GM12892 (cell line): ENCODE measurements around the gene PRDM16.

Experiments used
- DNase-seq: peaks from one replicate; pipeline ENCODE4 v3.0.0; 2011; ENCODE audit not compliant: insufficient read length
- FAIRE-seq: peaks from 2 replicates; lab custom pipeline; 2011; peaks lifted over from hg19 to GRCh38; lab: Jason Lieb, UNC
- POLR2A ChIP-seq: IDR thresholded peaks from 2 replicates; pipeline ENCODE4 v1.6.1; 2011; ENCODE audit warnings: low read depth, low read length, control low read depth
- POLR2AphosphoS5 ChIP-seq: IDR thresholded peaks from 2 replicates; pipeline ENCODE4 v1.6.1; 2011; ENCODE audit warnings: low read depth, low read length, control low read depth
- TAF1 ChIP-seq: IDR thresholded peaks from 2 replicates; pipeline ENCODE4 v1.6.1; 2011; ENCODE audit warnings: low read depth, mild to moderate bottlenecking, control low read depth, low read length, borderline replicate concordance

Gene PRDM16

DNA sequence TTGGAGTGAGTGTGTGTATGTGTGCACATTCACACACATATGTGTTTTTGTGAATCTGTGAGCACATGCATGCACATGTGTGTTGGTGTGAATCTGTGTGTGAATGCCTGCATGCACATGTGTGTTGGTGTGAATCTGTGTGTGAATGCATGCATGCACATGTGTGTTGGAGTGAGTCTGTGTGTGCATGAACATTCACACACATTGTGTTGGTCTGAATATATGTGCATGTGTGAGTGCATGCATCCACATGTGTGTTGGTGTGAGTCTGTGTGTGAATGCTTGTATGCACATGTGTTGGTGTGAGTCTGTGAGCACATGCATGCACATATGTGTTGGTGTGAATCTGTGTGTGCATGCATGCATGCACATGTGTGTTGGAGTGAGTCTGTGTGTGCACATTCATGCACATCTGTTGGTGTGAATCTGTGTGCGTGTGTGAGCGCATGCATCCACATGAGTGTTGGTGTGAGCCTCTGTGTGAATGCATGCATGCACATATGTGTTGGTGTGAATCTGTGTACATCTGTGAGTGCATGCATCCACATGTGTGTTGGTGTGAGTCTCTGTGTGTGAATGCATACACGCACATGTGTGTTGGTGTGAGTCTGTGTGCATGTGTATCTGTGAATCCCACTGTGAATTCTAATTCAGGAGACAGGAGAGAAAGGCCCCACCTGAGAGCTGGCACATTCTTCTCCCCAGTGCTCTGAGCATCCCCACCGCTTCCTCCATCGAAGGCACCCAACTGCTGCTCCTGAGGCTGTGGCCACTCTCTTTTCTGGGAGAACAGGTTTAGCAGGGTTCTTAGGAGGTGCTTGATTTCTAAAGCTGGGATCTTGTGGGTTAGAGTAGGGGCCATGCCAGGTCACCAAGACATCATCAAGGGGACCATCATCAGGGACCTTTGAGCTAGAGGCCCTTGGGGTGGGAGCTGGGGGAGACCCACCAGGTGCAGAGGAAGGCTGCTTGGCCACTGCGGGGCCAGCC is 267.9 kb downstream of the PRDM16 start:
- DNase-seq: no peak
- no peak for FAIRE-seq
- TF ChIP-seq POLR2AphosphoS5: no peak

DNA sequence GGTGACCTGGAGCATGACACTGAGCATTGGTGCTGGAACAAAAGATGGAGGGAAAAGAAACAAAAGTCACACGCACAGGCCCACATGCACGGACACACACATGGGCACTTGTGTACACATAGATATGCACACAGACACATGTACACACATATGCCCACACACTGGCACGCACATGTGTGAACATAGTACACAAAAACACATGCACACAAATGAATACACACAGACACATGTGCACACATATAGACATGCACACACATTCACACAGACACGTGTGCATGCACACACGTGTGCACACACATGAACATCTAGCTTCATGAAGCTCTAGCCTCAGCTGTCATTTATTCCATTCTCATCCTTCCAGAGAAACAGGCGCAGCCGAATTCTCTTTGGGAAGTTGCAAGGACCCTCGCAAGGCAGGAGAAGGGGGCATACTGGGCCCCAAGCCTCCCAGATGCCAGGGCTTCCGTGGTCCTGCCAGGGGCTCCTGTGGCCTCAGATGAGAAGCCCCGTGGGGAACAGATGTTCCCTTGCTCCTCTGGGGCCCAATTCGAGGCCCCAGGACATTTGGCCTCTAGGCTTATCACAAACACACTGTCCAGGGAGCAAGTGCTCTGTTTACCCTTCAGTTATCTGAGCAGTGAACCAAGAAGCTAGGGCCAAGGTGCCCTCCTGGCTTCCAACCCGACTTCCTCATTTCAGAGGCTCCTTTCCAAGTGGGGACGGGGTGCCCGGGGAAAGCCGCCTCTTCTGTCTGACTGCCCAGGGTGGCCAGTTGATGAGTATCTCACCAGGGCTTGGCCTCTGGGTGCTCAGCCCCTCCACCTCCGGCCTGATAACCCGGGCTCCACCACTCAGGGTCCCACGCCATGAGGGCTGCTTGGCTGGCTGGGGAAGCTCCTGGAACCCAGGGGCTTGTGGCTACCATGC is 269.1 kb downstream of the PRDM16 start:
- no peak for FAIRE-seq
- DNase-seq: no peak
- TF ChIP-seq TAF1 (no peak), POLR2AphosphoS5 (no peak), POLR2A (no peak)

- DNase-seq (no peak), FAIRE-seq (no peak)
- no peak for TF ChIP-seq POLR2A
- no peak for TF ChIP-seq TAF1
- TF ChIP-seq POLR2AphosphoS5: no peak
These were observed 269.7 kb downstream of the PRDM16 start for GRCh38 chr1:3338725-3339070.

DNA sequence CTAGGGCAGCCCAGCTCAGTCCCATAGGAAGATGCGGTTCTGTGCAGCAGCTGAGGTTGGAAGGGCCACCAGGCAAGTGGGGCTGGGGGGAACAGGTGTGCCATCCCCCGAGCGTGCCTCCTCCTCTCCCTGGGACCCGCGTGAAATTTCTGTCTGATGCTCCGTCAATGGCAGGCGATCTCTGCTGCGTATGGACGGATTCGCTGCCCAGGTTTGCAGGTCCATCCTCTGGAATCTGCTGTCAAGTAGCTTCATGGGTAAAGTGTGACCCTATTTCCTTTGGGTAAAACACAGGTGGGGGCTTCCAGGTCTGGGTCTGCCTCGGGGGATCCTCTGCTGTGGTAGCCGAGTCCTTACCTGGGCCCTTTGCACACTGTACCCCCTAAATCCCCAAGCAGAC is 270.9 kb downstream of the PRDM16 start:
- no peak for TF ChIP-seq POLR2A
- DNase-seq (no peak), FAIRE-seq (no peak)

DNA sequence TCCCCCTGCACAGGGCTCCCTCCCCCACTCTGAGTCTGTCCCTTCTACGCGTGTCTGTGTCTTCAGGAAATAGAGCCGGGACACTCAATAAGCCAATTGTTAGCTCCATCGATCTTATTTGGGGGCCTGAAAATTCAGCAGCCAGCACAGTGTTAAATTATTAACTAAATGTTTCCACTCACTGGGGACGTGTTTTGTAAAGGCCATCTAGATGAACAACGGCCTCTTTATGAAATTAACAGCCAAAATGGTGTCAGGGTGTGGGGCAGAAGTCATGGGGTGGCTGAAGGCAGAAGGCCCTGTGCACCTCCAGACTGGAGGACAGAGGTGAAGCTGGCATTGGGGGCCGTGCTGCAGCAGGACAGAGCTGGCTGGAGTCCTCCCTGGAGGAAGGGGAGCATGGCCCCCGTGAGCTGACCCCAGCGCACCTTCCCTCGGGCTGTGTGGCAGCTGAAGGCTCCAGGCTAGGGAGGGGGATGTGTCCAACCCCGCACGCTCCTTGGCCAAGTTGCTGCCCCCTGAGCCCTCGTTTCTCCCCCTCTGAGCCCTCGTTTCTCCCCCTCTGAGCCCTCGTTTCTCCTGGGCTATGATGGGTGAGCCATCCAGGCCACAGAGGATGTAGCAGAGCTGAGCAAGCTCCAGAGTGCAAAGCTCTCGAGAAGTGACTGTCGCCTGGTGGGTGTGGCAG is 271.7 kb downstream of the PRDM16 start:
- TF ChIP-seq TAF1 (no peak), POLR2A (no peak), POLR2AphosphoS5 (no peak)
- no peak for DNase-seq
- no peak for FAIRE-seq

GRCh38 chr1:3341236-3341994 is 272.4 kb downstream of the PRDM16 start:
- no peak for DNase-seq
- FAIRE-seq: no peak
- TF ChIP-seq POLR2AphosphoS5: no peak
- TF ChIP-seq POLR2A: no peak
- no peak for TF ChIP-seq TAF1

DNA sequence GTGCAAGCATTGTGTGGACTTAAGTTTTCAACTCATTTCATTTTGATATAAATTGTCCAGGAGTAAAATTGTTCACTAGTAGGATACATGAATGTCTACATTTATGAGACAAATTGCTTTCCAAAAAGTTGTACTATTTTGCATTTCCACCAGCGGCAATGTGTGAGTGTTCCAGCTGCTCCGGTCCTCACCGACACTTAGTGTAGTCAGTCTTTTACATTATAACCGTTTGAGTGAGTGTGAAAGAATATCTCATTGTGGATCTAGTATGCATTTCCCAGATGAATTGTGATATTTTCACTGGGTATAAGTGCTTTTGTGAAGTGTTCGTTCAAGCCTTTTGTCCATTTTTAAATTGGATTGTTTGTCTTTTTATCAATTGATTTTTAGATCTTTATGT is 274.0 kb downstream of the PRDM16 start:
- DNase-seq: no peak
- FAIRE-seq: no peak
- TF ChIP-seq POLR2AphosphoS5 (no peak), TAF1 (no peak), POLR2A (no peak)

- no peak for FAIRE-seq
- TF ChIP-seq POLR2AphosphoS5: no peak
These were observed 275.4 kb downstream of the PRDM16 start for GRCh38 chr1:3344395-3344794.

DNA sequence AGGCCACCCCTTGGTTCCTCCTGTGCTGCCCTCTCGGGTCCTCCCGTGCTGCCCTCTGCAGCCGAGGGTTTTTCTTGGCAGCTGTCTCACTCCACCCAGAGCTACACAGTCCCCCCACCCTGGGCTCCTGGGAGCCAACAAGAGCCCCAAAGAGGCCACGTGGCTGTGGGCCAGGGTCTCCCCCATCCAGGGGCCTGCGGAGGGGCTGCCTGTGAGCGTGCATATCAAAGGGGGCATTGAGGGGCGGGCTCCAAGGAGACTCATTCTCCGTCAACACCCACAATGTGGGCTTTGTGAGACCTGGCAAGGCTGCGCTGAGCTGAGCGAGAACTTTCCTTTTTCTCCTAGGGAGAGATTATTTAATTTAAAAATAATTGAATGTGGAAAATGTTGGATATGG is 276.8 kb downstream of the PRDM16 start:
- FAIRE-seq (no peak), DNase-seq (no peak)
- TF ChIP-seq POLR2A (no peak), TAF1 (no peak), POLR2AphosphoS5 (no peak)

More at GRCh38 chr1:3344395-3344794, 275.4 kb downstream of the PRDM16 start:
- DNase-seq: no peak

- TF ChIP-seq POLR2A (no peak), TAF1 (no peak), POLR2AphosphoS5 (no peak)
- DNase-seq (no peak), FAIRE-seq (no peak)
These were observed 277.5 kb downstream of the PRDM16 start for GRCh38 chr1:3346478-3346877.

DNA sequence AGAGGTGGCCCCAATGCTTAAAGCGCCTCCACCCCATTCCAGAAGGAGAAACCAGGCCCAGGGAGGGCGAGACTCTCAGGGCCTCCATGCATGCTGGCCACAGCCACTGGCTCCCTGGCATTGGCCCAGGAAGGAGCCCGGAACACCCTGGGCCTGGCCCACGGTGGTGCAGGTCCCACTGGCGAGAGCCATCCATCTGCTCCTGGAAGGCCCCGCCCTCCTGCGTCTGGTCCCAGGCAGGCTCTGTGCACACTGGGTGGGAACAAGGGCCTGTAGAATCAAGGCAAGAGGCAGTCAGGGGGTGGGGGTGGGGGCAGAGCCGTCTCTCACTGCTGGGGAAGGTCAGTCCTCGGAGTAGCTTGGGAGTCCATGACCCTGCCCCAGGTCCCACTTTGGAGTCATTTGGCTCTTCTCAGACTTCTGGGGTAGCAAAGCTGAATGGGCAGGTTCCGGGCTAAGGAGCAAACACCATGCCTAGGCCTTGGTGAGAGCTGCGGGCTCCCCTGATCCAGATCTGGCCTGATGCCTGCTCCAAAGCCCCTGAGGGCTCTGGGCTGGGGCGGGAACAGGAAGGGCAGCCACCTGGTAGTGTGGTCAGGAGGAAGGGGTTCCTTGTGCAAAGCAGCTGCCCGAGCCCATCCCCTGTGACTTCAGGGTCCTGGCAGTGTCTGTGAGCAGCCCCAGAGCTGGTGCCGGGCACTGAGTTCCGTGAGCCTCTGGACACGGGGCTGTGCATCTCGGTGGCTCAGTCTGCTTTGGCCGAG is 278.4 kb downstream of the PRDM16 start:
- DNase-seq: no peak
- FAIRE-seq: no peak
- TF ChIP-seq POLR2AphosphoS5 (no peak), TAF1 (no peak), POLR2A (no peak)
